Smooth muscle cell of the brain vasculature (primary cell): ENCODE data around the gene IRF9.

ENCODE experiments used
- DNase-seq: peaks from one replicate; pipeline ENCODE4 v3.0.0-alpha.2; 2012; ENCODE audit warnings: low read depth, low spot score

IRF9 gene

GRCh38 chr14:24132061-24132685 lies 28.9 kb upstream of the IRF9 start:
- DNase-seq, result no peak

GRCh38 chr14:24132976-24133375 lies 28.1 kb upstream of the IRF9 start:
- no peak for DNase-seq

GRCh38 chr14:24133735-24134134 lies 27.3 kb upstream of the IRF9 start:
- no peak for DNase-seq

GRCh38 chr14:24135584-24135833 lies 25.6 kb upstream of the IRF9 start:
- DNase-seq, result no peak

- DNase-seq, result peak; percentile 57
Observed at GRCh38 chr14:24135834-24136683, 25.0 kb upstream of the IRF9 start, which contains the start of gene PSME1. Gene PSME1, plus strand, starts transcription at chr14:24136194. Its CDS starts 69 bp downstream, at chr14:24136263.

GRCh38 chr14:24136684-24137528 lies 24.2 kb upstream of the IRF9 start:
- DNase-seq, result no peak

- no peak for DNase-seq
Observed at GRCh38 chr14:24137529-24138395, 23.3 kb upstream of the IRF9 start.

- no peak for DNase-seq
Observed at GRCh38 chr14:24138396-24139271, 22.4 kb upstream of the IRF9 start.

- DNase-seq, result no peak
Observed at GRCh38 chr14:24139272-24139934, 21.7 kb upstream of the IRF9 start.

- peak; percentile 98 for DNase-seq
Observed at GRCh38 chr14:24141097-24141880, 19.8 kb upstream of the IRF9 start, which contains the start of gene EMC9. Gene EMC9, minus strand, starts transcription at chr14:24141591. Its CDS starts 287 bp downstream, at chr14:24141304.

GRCh38 chr14:24143511-24143910 lies 17.6 kb upstream of the IRF9 start:
- no peak for DNase-seq

GRCh38 chr14:24144451-24144850 lies 16.6 kb upstream of the IRF9 start:
- DNase-seq, result no peak

- DNase-seq, result no peak
Observed at GRCh38 chr14:24145219-24145618, 15.8 kb upstream of the IRF9 start.

GRCh38 chr14:24145690-24146452 lies 15.2 kb upstream of the IRF9 start:
- DNase-seq, result peak; percentile 21

GRCh38 chr14:24146453-24146977 lies 14.6 kb upstream of the IRF9 start, which contains the start of gene PSME2:
Gene PSME2, minus strand, starts transcription at chr14:24146610. Its CDS starts 29 bp downstream, at chr14:24146581.
- DNase-seq, result peak; percentile 90

- peak; percentile 98 for DNase-seq
Observed at GRCh38 chr14:24146978-24147760, 13.9 kb upstream of the IRF9 start, which contains the start of gene RNF31. Gene RNF31, plus strand, starts transcription at chr14:24147498. Its CDS starts 201 bp downstream, at chr14:24147699.
